ENCODE data around the gene CRYBG1.

GRCh38 chr6:106381881-106382280, 21.4 kb downstream of the CRYBG1 start:
- TF ChIP-seq, protein P1, sequence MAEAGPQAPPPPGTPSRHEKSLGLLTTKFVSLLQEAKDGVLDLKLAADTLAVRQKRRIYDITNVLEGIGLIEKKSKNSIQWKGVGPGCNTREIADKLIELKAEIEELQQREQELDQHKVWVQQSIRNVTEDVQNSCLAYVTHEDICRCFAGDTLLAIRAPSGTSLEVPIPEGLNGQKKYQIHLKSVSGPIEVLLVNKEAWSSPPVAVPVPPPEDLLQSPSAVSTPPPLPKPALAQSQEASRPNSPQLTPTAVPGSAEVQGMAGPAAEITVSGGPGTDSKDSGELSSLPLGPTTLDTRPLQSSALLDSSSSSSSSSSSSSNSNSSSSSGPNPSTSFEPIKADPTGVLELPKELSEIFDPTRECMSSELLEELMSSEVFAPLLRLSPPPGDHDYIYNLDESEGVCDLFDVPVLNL (CRISPR knock-in tag; IDR thresholded peaks at IDR 0.05; ENCODE audit: borderline replicate concordance, low read depth): no peak
- TF ChIP-seq CTCF (IDR thresholded peaks at IDR 0.05) (no peak), TEAD1 (CRISPR knock-in tag; IDR thresholded peaks at IDR 0.05) (no peak), GTF2I (CRISPR knock-in tag; conservative IDR thresholded peaks at IDR 0.05) (no peak), FOXK1 (CRISPR knock-in tag; IDR thresholded peaks at IDR 0.05) (no peak), ZNF138 (CRISPR knock-in tag; conservative IDR thresholded peaks at IDR 0.05) (no peak), ZNF671 (CRISPR knock-in tag; IDR thresholded peaks at IDR 0.05) (no peak), MAX (CRISPR knock-in tag; IDR thresholded peaks at IDR 0.05) (no peak)
- TF ChIP-seq, protein P2, sequence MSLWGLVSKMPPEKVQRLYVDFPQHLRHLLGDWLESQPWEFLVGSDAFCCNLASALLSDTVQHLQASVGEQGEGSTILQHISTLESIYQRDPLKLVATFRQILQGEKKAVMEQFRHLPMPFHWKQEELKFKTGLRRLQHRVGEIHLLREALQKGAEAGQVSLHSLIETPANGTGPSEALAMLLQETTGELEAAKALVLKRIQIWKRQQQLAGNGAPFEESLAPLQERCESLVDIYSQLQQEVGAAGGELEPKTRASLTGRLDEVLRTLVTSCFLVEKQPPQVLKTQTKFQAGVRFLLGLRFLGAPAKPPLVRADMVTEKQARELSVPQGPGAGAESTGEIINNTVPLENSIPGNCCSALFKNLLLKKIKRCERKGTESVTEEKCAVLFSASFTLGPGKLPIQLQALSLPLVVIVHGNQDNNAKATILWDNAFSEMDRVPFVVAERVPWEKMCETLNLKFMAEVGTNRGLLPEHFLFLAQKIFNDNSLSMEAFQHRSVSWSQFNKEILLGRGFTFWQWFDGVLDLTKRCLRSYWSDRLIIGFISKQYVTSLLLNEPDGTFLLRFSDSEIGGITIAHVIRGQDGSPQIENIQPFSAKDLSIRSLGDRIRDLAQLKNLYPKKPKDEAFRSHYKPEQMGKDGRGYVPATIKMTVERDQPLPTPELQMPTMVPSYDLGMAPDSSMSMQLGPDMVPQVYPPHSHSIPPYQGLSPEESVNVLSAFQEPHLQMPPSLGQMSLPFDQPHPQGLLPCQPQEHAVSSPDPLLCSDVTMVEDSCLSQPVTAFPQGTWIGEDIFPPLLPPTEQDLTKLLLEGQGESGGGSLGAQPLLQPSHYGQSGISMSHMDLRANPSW (CRISPR knock-in tag; conservative IDR thresholded peaks at IDR 0.05; ENCODE audit: low read depth): no peak
- TF ChIP-seq, protein P3, sequence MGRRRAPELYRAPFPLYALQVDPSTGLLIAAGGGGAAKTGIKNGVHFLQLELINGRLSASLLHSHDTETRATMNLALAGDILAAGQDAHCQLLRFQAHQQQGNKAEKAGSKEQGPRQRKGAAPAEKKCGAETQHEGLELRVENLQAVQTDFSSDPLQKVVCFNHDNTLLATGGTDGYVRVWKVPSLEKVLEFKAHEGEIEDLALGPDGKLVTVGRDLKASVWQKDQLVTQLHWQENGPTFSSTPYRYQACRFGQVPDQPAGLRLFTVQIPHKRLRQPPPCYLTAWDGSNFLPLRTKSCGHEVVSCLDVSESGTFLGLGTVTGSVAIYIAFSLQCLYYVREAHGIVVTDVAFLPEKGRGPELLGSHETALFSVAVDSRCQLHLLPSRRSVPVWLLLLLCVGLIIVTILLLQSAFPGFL (CRISPR knock-in tag; IDR thresholded peaks at IDR 0.05; ENCODE audit: borderline replicate concordance): no peak

Measured in WTC11 (cell line).